Esophagus muscularis mucosa (tissue), 4 donors: ENCODE measurements around the gene ATF7. TPM values are rescaled to one million over a fixed set of nuclear protein-coding genes. Genes with fewer than 3 reads are reported as not detected.
A peak's percentile ranks its signal among the peaks of the same experiment; 100 is the strongest.

Experiments
- DNase-seq: peaks from one replicate; pipeline ENCODE4 v3.0.0-alpha.2; 2017; ENCODE audit errors: extremely low spot score
- H3K27ac ChIP-seq, 4 donors: fragments of 200-600 bp; sonication (generic); replicated peaks in 1 of 4; 1 replicate in 3 of 4; 2 replicates in 1 of 4; pipeline ENCODE4 v1.5.1; 2016 to 2019; ENCODE audit warnings: mild to moderate bottlenecking in 1 of 4
- H3K27me3 ChIP-seq, 4 donors: fragments of 200-600 bp; sonication (generic); one replicate each; pipeline versions ENCODE4 v1.5.1 to v1.6.0; 2016 to 2019
- H3K36me3 ChIP-seq, 4 donors: fragments of 200-600 bp; sonication (generic); one replicate each; pipeline ENCODE4 v1.5.1; 2016 to 2019
- H3K4me1 ChIP-seq, 4 donors: fragments of 200-600 bp; sonication (generic); one replicate each; pipeline ENCODE4 v1.5.1; 2016 to 2019
- H3K4me3 ChIP-seq, 4 donors: fragments of 200-600 bp; sonication (generic); 1 replicate in 2 of 4; 2 replicates in 2 of 4; pipeline ENCODE4 v1.5.1; 2016 to 2019; ENCODE audit warnings: mild to moderate bottlenecking in 4 of 4, moderate library complexity in 1 of 4
- H3K9me3 ChIP-seq, 4 donors: fragments of 200-600 bp; sonication (generic); 1 replicate in 3 of 4; 2 replicates in 1 of 4; pipeline ENCODE4 v1.5.1; 2016 to 2019
- CTCF ChIP-seq, 3 experiments: fragments of 200-600 bp in 2 of 3; fragments of 450-650 bp in 1 of 3; sonication (generic) in 2 of 3; IDR thresholded peaks; one replicate each; pipeline ENCODE4 v1.5.1; 2017 to 2019; ENCODE audit warnings: antibody characterized with exemption in 3 of 3, mild to moderate bottlenecking in 2 of 3, moderate library complexity in 1 of 3
- EP300 ChIP-seq: sonication (generic); formaldehyde crosslinking; IDR thresholded peaks from one replicate; pipeline ENCODE4 v1.6.1; 2017; ENCODE audit warnings: antibody characterized with exemption
- POLR2A ChIP-seq: fragments of 450-650 bp; IDR thresholded peaks from one replicate; pipeline ENCODE4 v1.6.1; 2017; ENCODE audit warnings: antibody characterized with exemption, moderate library complexity, mild to moderate bottlenecking, low read depth
- POLR2AphosphoS5 ChIP-seq, 2 donors: sonication (generic); formaldehyde crosslinking; IDR thresholded peaks; one replicate each; pipeline ENCODE4 v1.6.1; 2017; ENCODE audit warnings: antibody characterized with exemption in 2 of 2
- WGBS: methylation state at CpG from one replicate; pipeline ENCODE4 v1.1.5; 2018; 5-methylcytosine and 5-hydroxymethylcytosine counted together
- intact Hi-C: fragments of 100-400 bp; cut with DNase I; formaldehyde crosslinking; loops from one replicate; pipeline ENCODE4 v1.15.1; 2023
- total RNA-seq, 4 donors: library from RNA; depleted of rRNA; stranded (reverse); fragments of >200 nt; gene quantifications; one replicate each; pipeline versions ENCODE4 v1.1.0 to v1.2.1, GENCODE V29; 2016

The ATF7 gene
- total RNA-seq, 4 donors from 2014 or later, result 23.5 to 43.6 (median 37.1) TPM

- Histone ChIP-seq H3K27me3 (no peaks in the 10 kb centered on the region), H3K4me1 (peaks cover 12 to 28% (median 25%) of the 10 kb centered on the region in 4 donors), H3K9me3 (no peaks in the 10 kb centered on the region), H3K4me3 (no peak overlapping the region), H3K27ac (no peak overlapping the region), H3K36me3 (peaks cover 11 to 39% (median 37%) of the 10 kb centered on the region in 4 donors)
- intact Hi-C loops, result no loop called here
- 91% methylated on average over 5 of the region's 5 CpGs for WGBS
- no peak for DNase-seq
- TF ChIP-seq EP300, result no peak
- no peak for TF ChIP-seq POLR2AphosphoS5 (IDR thresholded peaks at IDR 0.05)
- TF ChIP-seq CTCF (IDR thresholded peaks at IDR 0.05), result no peak
- no peak for TF ChIP-seq POLR2A
Observed at GRCh38 chr12:53489242-53489864, 136.8 kb downstream of the ATF7 start.

GRCh38 chr12:53486736-53487487 is 139.3 kb downstream of the ATF7 start:
- Histone ChIP-seq H3K9me3 (no peaks in the 10 kb centered on the region), H3K36me3 (peaks cover 11 to 64% (median 60%) of the 10 kb centered on the region in 4 donors), H3K4me3 (no peak overlapping the region), H3K27ac (no peak overlapping the region), H3K27me3 (no peaks in the 10 kb centered on the region), H3K4me1 (peaks cover 0 to 15% (median 5%) of the 10 kb centered on the region in 4 donors)
- intact Hi-C loops, result no loop called here
- no peak for DNase-seq
- 74% methylated on average over 8 of the region's 17 CpGs for WGBS
- TF ChIP-seq EP300 (no peak), POLR2AphosphoS5 (IDR thresholded peaks at IDR 0.05) (peak in 1 of 2 donors; percentile 31), CTCF (IDR thresholded peaks at IDR 0.05) (no peak)

- TF ChIP-seq CTCF (IDR thresholded peaks at IDR 0.05) (no peak), POLR2AphosphoS5 (IDR thresholded peaks at IDR 0.05) (peak in 1 of 2 donors; percentile 36)
- DNase-seq, result no peak
- intact Hi-C loops, result no loop called here
- Histone ChIP-seq H3K27ac (no peak overlapping the region), H3K36me3 (peaks cover 15 to 71% (median 67%) of the 10 kb centered on the region in 4 donors), H3K9me3 (no peaks in the 10 kb centered on the region), H3K4me3 (no peak overlapping the region), H3K4me1 (peaks cover 0 to 17% (median 8%) of the 10 kb centered on the region in 4 donors), H3K27me3 (no peaks in the 10 kb centered on the region)
- 95% methylated on average over 9 of the region's 10 CpGs for WGBS
Observed at GRCh38 chr12:53485955-53486735, 140.0 kb downstream of the ATF7 start.

- Histone ChIP-seq H3K27me3 (no peaks in the 10 kb centered on the region), H3K4me3 (no peak overlapping the region), H3K9me3 (no peaks in the 10 kb centered on the region), H3K27ac (no peak overlapping the region), H3K4me1 (peaks cover 5 to 25% (median 20%) of the 10 kb centered on the region in 4 donors), H3K36me3 (peaks cover 23 to 83% (median 79%) of the 10 kb centered on the region in 4 donors)
- TF ChIP-seq POLR2A, result no peak
- TF ChIP-seq POLR2AphosphoS5 (IDR thresholded peaks at IDR 0.05), result peak in 1 of 2 donors; percentile 8
- no peak for DNase-seq
- intact Hi-C loops, result no loop called here
- 78% methylated on average over 9 of the region's 10 CpGs for WGBS
Observed at GRCh38 chr12:53484686-53485575, 141.3 kb downstream of the ATF7 start.
